GM12878 (cell line): ENCODE results near the gene SGSM2. TPM values are rescaled to one million over a fixed set of nuclear protein-coding genes. Genes with fewer than 3 reads are reported as not detected.

Experiments used
- ATAC-seq: fragments of 200-7000 bp; cut with Tn5 transposase; 3 replicates; pipeline ENCODE4 v1.9.1; 2020; ENCODE audit warnings: mild to moderate bottlenecking, moderate library complexity
- BruUV-seq: library from RNA; stranded (reverse); fragments of 400-500 nt; replicated peaks from 2 replicates; lab custom pipeline; 2021; lab: Mats Ljungman, UMichigan
- CTCF ChIA-PET: fragments of 300-600 bp; sonication (Branson Sonifier 250); formaldehyde crosslinking; extraction: SDS; loops from one replicate; lab custom pipeline; 2021; ENCODE audit warnings: inconsistent platforms; lab: Yijun Ruan, JAX
- POLR2A ChIA-PET: fragments of 350-600 bp; formaldehyde crosslinking; extraction: SDS; loops from one replicate; lab custom pipeline; 2021; ENCODE audit warnings: inconsistent platforms; lab: Charles Lee
- RAD21 ChIA-PET: fragments of 300-600 bp; sonication (Branson Sonifier 250); formaldehyde crosslinking; loops from one replicate; lab custom pipeline; 2023; ENCODE audit warnings: antibody characterized with exemption; ENCODE audit not compliant: unreplicated experiment; lab: Charles Lee
- SMC1A ChIA-PET: fragments of 300-600 bp; sonication (Branson Sonifier 250); formaldehyde crosslinking; loops from one replicate; lab custom pipeline; 2023; ENCODE audit not compliant: unreplicated experiment, uncharacterized antibody; lab: Charles Lee
- DNase-seq: peaks from one replicate; pipeline ENCODE4 v3.0.0-alpha.2; 2011; ENCODE audit warnings: low read depth, low spot score
- FAIRE-seq: peaks from 3 replicates; lab custom pipeline; 2011; peaks lifted over from hg19 to GRCh38; lab: Jason Lieb, UNC
- H2AFZ ChIP-seq: 2 replicates; pipeline ENCODE4 v1.6.0; 2011; ENCODE audit warnings: low read depth, low read length, control low read depth; ENCODE audit not compliant: control insufficient read depth
- H3K27ac ChIP-seq: 2 replicates; pipeline ENCODE4 v1.5.1; 2011; ENCODE audit warnings: control low read depth; ENCODE audit not compliant: control insufficient read depth, insufficient read depth
- H3K27me3 ChIP-seq, 2 experiments: replicated peaks in 1 of 2; 2 replicates each; pipeline versions ENCODE4 v1.6.0 to v1.6.1; 2011; ENCODE audit warnings: low read length in 1 of 2; ENCODE audit not compliant: control insufficient read depth in 2 of 2, insufficient read depth in 2 of 2
- H3K36me3 ChIP-seq, 2 experiments: 2 replicates each; pipeline ENCODE4 v1.5.1; 2011; ENCODE audit warnings: low read length in 1 of 2; ENCODE audit not compliant: control insufficient read depth in 2 of 2, insufficient read depth in 2 of 2
- H3K4me1 ChIP-seq: 2 replicates; pipeline ENCODE4 v1.6.1; 2011; ENCODE audit warnings: mild to moderate bottlenecking, low read length, moderate library complexity, mixed read lengths; ENCODE audit not compliant: control insufficient read depth, insufficient read depth
- H3K4me2 ChIP-seq: 2 replicates; pipeline ENCODE4 v1.6.0; 2011; ENCODE audit warnings: control low read depth; ENCODE audit not compliant: control insufficient read depth, insufficient read depth
- H3K4me3 ChIP-seq: fragments of 200-600 bp; sonication (generic); 2 replicates; pipeline ENCODE4 v1.5.1; 2016
- H3K79me2 ChIP-seq: 2 replicates; pipeline ENCODE4 v1.6.0; 2011; ENCODE audit warnings: low read length; ENCODE audit not compliant: control insufficient read depth, insufficient read depth
- H3K9ac ChIP-seq: 2 replicates; pipeline ENCODE4 v1.8.0; 2011; ENCODE audit warnings: low read length, control low read depth, mixed read lengths; ENCODE audit not compliant: control insufficient read depth, insufficient read depth
- H3K9me3 ChIP-seq: replicated peaks from 3 replicates; pipeline ENCODE4 v1.5.1; 2011; ENCODE audit warnings: mild to moderate bottlenecking, low read length; ENCODE audit not compliant: control insufficient read depth, insufficient read depth
- H4K20me1 ChIP-seq: 2 replicates; pipeline ENCODE4 v1.6.0; 2011; ENCODE audit not compliant: control insufficient read depth, insufficient read depth
- CBFB ChIP-seq: IDR thresholded peaks from 2 replicates; pipeline ENCODE4 v1.6.1; 2016; ENCODE audit warnings: antibody characterized with exemption, low read depth
- CEBPB ChIP-seq, 2 experiments: fragments of 150-350 bp in 1 of 2; IDR thresholded peaks; 2 replicates each; pipeline ENCODE4 v1.6.1; 2012 to 2014; ENCODE audit warnings: low read depth in 2 of 2, low read length in 2 of 2, borderline replicate concordance in 1 of 2, inconsistent platforms in 1 of 2
- CHD1 ChIP-seq: IDR thresholded peaks from 2 replicates; pipeline ENCODE4 v1.6.1; 2012; ENCODE audit warnings: low read depth, low read length, improper control_type of control experiment
- EED ChIP-seq: sonication (generic); IDR thresholded peaks from 2 replicates; pipeline ENCODE4 v1.6.1; 2016; ENCODE audit warnings: antibody characterized with exemption, low read depth
- EP300 ChIP-seq, 2 experiments: fragments of 150-350 bp in 1 of 2; IDR thresholded peaks; 2 replicates each; pipeline ENCODE4 v1.6.1; 2011 to 2012; ENCODE audit warnings: low read depth in 2 of 2, low read length in 2 of 2, borderline replicate concordance in 1 of 2, improper control_type of control experiment in 1 of 2, inconsistent platforms in 1 of 2; ENCODE audit not compliant: control insufficient read depth in 1 of 2
- FOXM1 ChIP-seq: IDR thresholded peaks from 2 replicates; pipeline ENCODE4 v1.6.1; 2012; ENCODE audit warnings: low read depth, mild to moderate bottlenecking, inconsistent platforms, low read length, moderate library complexity
- MYC ChIP-seq: IDR thresholded peaks from 2 replicates; pipeline ENCODE4 v1.6.1; 2011; ENCODE audit warnings: mild to moderate bottlenecking, low read length, moderate library complexity, inconsistent platforms; ENCODE audit not compliant: insufficient read depth, insufficient replicate concordance, insufficient read length, severe bottlenecking
- NFXL1 ChIP-seq: fragments of 450-650 bp; IDR thresholded peaks from 2 replicates; pipeline ENCODE4 v1.6.1; 2017; ENCODE audit warnings: antibody characterized with exemption, mild to moderate bottlenecking, borderline replicate concordance
- NR2C1 ChIP-seq: fragments of 450-650 bp; IDR thresholded peaks from 2 replicates; pipeline ENCODE4 v1.6.1; 2017; ENCODE audit warnings: antibody characterized with exemption, mild to moderate bottlenecking, moderate library complexity
- RUNX3 ChIP-seq: IDR thresholded peaks from 2 replicates; pipeline ENCODE4 v1.6.1; 2012; ENCODE audit warnings: low read length, inconsistent platforms
- SKIL ChIP-seq: fragments of 450-650 bp; IDR thresholded peaks from 2 replicates; pipeline ENCODE4 v1.6.1; 2017; ENCODE audit warnings: mild to moderate bottlenecking, low read depth, inconsistent platforms; ENCODE audit not compliant: poor library complexity, severe bottlenecking
- TCF3 ChIP-seq: IDR thresholded peaks from 2 replicates; pipeline ENCODE4 v1.6.1; 2012; ENCODE audit warnings: low read depth, mild to moderate bottlenecking, low read length, borderline replicate concordance; ENCODE audit not compliant: insufficient read depth
- WRNIP1 ChIP-seq: IDR thresholded peaks from 2 replicates; pipeline ENCODE4 v1.6.1; 2011; ENCODE audit warnings: low read depth, low read length, improper control_type of control experiment, borderline replicate concordance
- YY1 ChIP-seq: IDR thresholded peaks from 2 replicates; pipeline ENCODE4 v1.6.1; 2011; ENCODE audit warnings: low read depth, mild to moderate bottlenecking, low read length
- ZNF274 ChIP-seq: IDR thresholded peaks from one replicate; pipeline ENCODE4 v1.8.0; 2011; ENCODE audit not compliant: insufficient read length, insufficient read depth
- WGBS: methylation state at CpG from one replicate; pipeline ENCODE4 v1.1.6; 2016; ENCODE audit warnings: low lambda C conversion rate; ENCODE audit not compliant: insufficient replicate concordance, insufficient coverage; ENCODE audit errors: missing lambda C conversion rate; 5-methylcytosine and 5-hydroxymethylcytosine counted together
- in situ Hi-C: fragments of 300-500 bp; cut with MboI; formaldehyde crosslinking; loops from 9 replicates; pipeline ENCODE4 v1.14.3; 2018; ENCODE audit warnings: mixed read lengths
- intact Hi-C: fragments of 100-400 bp; cut with micrococcal nuclease; formaldehyde crosslinking; loops from one replicate; pipeline ENCODE4 v1.14.2; 2022; ENCODE audit not compliant: unreplicated experiment
- polyA plus RNA-seq, 11 experiments: library from polyadenylated mRNA; depleted of rRNA in 4 of 11; unstranded in 6 of 11; stranded (reverse) in 5 of 11; fragments of >200 nt; fragmentation: Nextera tagmentation in 4 of 11; fragmentation: Illumina TruSeq in 1 of 11; extraction: Ambion mirVana in 4 of 11; extraction: Trizol in 1 of 11; gene quantifications; 1 replicate in 1 of 11; 2 replicates in 10 of 11; pipeline versions ENCODE4 v1.2.1 to v1.2.3, GENCODE V29; 2011 to 2016; ENCODE audit warnings: inconsistent platforms in 2 of 11, missing spikeins in 2 of 11, low read depth in 1 of 11
- total RNA-seq, 4 experiments: library from RNA; depleted of rRNA in 3 of 4; stranded (reverse); fragments of >200 nt in 3 of 4; fragmentation: Illumina TruSeq in 1 of 4; extraction: Trizol in 1 of 4; gene quantifications; 2 replicates each; pipeline versions ENCODE4 v1.2.1 to v1.2.3, GENCODE V29; 2013 to 2021
- TF ChIP-seq, protein P1 (sequence below): fragments of 450-650 bp; IDR thresholded peaks from 2 replicates; pipeline ENCODE4 v1.6.1; 2016; ENCODE audit warnings: mild to moderate bottlenecking, moderate library complexity, borderline replicate concordance

Gene SGSM2
- total and polyA plus RNA-seq, 10 of the 15 experiments (the other 5 are each of a cell fraction or from before 2014, with no cell fraction given), result 0.50 to 50.9 (median 18.5) TPM

DNA sequence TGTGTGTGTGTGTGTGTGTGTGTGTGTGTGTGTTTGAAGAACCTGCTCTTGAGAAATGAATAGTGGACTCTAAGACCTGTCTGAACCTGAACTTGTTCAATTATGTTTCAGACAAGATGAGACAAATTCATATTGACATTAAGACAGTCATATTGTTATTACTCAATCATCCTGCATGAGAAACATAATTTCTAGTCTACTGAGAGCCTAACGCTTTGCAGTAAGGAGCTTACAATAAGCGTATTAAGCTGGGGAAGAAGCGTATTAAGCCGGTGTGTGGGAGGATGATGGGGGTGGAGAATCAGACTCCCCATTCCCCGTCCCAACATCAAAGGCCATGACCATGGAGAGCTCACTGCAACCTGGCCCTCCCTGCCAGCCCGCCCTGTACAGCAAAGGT lies 86.0 kb downstream of the SGSM2 start (continued):
- TF ChIP-seq MYC, result no peak
- no peak for TF ChIP-seq YY1
- no peak for TF ChIP-seq CEBPB (IDR thresholded peaks at IDR 0.05; ENCODE audit: borderline replicate concordance in 1 of 2, low read depth in 2 of 2, low read length in 2 of 2)
- TF ChIP-seq CHD1, result no peak
- TF ChIP-seq, protein P1, sequence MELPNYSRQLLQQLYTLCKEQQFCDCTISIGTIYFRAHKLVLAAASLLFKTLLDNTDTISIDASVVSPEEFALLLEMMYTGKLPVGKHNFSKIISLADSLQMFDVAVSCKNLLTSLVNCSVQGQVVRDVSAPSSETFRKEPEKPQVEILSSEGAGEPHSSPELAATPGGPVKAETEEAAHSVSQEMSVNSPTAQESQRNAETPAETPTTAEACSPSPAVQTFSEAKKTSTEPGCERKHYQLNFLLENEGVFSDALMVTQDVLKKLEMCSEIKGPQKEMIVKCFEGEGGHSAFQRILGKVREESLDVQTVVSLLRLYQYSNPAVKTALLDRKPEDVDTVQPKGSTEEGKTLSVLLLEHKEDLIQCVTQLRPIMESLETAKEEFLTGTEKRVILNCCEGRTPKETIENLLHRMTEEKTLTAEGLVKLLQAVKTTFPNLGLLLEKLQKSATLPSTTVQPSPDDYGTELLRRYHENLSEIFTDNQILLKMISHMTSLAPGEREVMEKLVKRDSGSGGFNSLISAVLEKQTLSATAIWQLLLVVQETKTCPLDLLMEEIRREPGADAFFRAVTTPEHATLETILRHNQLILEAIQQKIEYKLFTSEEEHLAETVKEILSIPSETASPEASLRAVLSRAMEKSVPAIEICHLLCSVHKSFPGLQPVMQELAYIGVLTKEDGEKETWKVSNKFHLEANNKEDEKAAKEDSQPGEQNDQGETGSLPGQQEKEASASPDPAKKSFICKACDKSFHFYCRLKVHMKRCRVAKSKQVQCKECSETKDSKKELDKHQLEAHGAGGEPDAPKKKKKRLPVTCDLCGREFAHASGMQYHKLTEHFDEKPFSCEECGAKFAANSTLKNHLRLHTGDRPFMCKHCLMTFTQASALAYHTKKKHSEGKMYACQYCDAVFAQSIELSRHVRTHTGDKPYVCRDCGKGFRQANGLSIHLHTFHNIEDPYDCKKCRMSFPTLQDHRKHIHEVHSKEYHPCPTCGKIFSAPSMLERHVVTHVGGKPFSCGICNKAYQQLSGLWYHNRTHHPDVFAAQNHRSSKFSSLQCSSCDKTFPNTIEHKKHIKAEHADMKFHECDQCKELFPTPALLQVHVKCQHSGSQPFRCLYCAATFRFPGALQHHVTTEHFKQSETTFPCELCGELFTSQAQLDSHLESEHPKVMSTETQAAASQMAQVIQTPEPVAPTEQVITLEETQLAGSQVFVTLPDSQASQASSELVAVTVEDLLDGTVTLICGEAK, result no peak
- TF ChIP-seq NFXL1, result no peak
- no peak for TF ChIP-seq NR2C1
- no peak for TF ChIP-seq ZNF274

GRCh38 chr17:2427215-2427614 lies 89.9 kb downstream of the SGSM2 start:
- RAD21 ChIA-PET, result no interaction called here
- Histone ChIP-seq H4K20me1 (no peaks in the 10 kb centered on the region), H3K27ac (no peak overlapping the region), H3K9me3 (no peaks in the 10 kb centered on the region), H3K4me1 (no peaks in the 10 kb centered on the region), H3K9ac (no peak overlapping the region), H3K4me2 (no peak overlapping the region), H3K36me3 (peaks cover 0 to 3% of the 10 kb centered on the region in 2 experiments; a peak in 2 of 4 replicates), H3K4me3 (no peak overlapping the region), H3K27me3 (no peaks in the 10 kb centered on the region), H3K79me2 (no peaks in the 10 kb centered on the region), H2AFZ (no peak overlapping the region)
- DNase-seq, result no peak
- POLR2A ChIA-PET, result interaction anchor here (0.6 kb wide), 1 partner anchor 12 kb away, joined by 4 read pairs; no protein-coding TSS in a partner anchor
- in situ Hi-C loops (no loop called here), intact Hi-C loops (no loop called here)
- SMC1A ChIA-PET, result interaction anchor here (0.6 to 1.7 kb wide), 3 partner anchors 11 to 44 kb away, joined by 3 to 5 read pairs (median 3); no protein-coding TSS in a partner anchor
- FAIRE-seq, result no peak
- 84% methylated on average over 2 of the region's 2 CpGs for WGBS
- BruUV-seq, result no TSS peak
- CTCF ChIA-PET, result interaction anchor here (0.9 to 2.2 kb wide), 2 partner anchors 11 to 44 kb away, joined by 3 to 5 read pairs; no protein-coding TSS in a partner anchor
- no peak for ATAC-seq
- TF ChIP-seq TCF3, result no peak
- no peak for TF ChIP-seq EED
- no peak for TF ChIP-seq RUNX3
- no peak for TF ChIP-seq NFXL1
- no peak for TF ChIP-seq FOXM1
- no peak for TF ChIP-seq SKIL
- no peak for TF ChIP-seq EP300 (IDR thresholded peaks at IDR 0.05; ENCODE audit: borderline replicate concordance in 1 of 2, control insufficient read depth in 1 of 2, low read depth in 2 of 2, low read length in 2 of 2)
- no peak for TF ChIP-seq WRNIP1
- no peak for TF ChIP-seq CBFB
